Kidney epithelial cell (primary cell): ENCODE data around the gene COMMD10. TPM values are rescaled to one million over a fixed set of nuclear protein-coding genes. Genes with fewer than 3 reads are reported as not detected.

Experiments used
- DNase-seq: peaks from one replicate; pipeline ENCODE4 v3.0.0-alpha.2; 2010; ENCODE audit warnings: low read depth
- H3K27me3 ChIP-seq: 2 replicates; pipeline ENCODE4 v1.6.0; 2011; ENCODE audit warnings: low read length; ENCODE audit not compliant: control insufficient read depth, insufficient read depth
- H3K36me3 ChIP-seq: 2 replicates; pipeline ENCODE4 v1.5.1; 2011; ENCODE audit warnings: low read length; ENCODE audit not compliant: control insufficient read depth, insufficient read depth
- H3K4me3 ChIP-seq: 2 replicates; pipeline ENCODE4 v1.5.1; 2011; ENCODE audit warnings: low read depth, mild to moderate bottlenecking, control low read depth, low read length
- CTCF ChIP-seq: IDR thresholded peaks from 2 replicates; pipeline ENCODE4 v1.5.1; 2011; ENCODE audit warnings: mild to moderate bottlenecking, moderate library complexity, low read length, control low read depth, inconsistent platforms; ENCODE audit not compliant: insufficient read depth, poor library complexity, severe bottlenecking
- total RNA-seq: library from RNA; depleted of rRNA; stranded (reverse); fragments of >200 nt; gene quantifications from 2 replicates; pipeline ENCODE4 v1.2.3, GENCODE V29; 2015

The COMMD10 gene
- total RNA-seq, 1 donor from 2014 or later = 32.0 TPM

DNA sequence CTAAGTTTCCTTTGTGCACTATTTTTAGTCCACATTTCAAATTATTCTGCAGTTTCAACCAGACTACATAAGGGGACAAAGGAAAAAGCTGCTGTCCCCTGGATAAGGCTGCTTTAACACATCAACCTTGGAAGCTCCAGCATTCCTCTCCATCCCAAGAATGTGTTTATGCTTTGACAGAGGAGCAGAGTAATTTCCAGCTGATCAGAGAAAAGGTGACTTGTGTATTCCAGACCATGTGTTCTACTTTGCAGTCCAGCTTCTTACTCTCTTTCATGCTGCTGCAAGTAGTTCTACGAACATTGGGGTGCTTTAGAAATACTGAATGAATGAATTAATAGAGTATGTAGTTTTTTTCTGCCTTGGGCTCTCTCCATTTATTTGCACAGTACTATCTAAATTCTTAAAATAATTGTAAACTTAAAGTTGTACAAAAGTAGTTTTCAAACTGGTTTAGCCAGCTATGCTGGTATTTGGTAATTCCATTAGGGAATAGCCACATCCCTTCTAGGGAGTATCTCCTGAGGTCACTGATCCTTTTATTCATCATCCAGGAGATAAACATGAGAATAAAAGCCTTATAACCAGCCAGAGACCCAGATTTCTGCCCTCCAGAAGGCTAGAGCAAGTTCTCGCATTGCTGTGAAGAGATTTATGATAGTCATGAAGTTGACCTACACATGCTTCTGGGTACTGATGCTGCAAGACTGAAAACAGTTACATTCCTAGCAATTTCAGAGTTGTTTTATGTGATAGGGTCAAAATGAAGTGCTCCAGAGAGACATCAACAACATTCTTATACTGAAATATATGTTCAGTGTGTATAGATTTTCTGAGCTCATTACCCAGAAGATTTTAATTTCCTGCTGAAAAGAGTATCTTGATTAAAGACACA, 215.2 kb downstream of the COMMD10 start:
- TF ChIP-seq CTCF = no peak
- H3K27me3 ChIP-seq = no peaks in the 10 kb centered on the region
- H3K36me3 ChIP-seq = no peaks in the 10 kb centered on the region
- DNase-seq = no peak
- H3K4me3 ChIP-seq = no peak overlapping the region

- no peak for TF ChIP-seq CTCF
- H3K27me3 ChIP-seq = no peaks in the 10 kb centered on the region
- no peaks in the 10 kb centered on the region for H3K36me3 ChIP-seq
- no peak overlapping the region for H3K4me3 ChIP-seq
- no peak for DNase-seq
These were observed 216.3 kb downstream of the COMMD10 start for GRCh38 chr5:116301110-116301509.

DNA sequence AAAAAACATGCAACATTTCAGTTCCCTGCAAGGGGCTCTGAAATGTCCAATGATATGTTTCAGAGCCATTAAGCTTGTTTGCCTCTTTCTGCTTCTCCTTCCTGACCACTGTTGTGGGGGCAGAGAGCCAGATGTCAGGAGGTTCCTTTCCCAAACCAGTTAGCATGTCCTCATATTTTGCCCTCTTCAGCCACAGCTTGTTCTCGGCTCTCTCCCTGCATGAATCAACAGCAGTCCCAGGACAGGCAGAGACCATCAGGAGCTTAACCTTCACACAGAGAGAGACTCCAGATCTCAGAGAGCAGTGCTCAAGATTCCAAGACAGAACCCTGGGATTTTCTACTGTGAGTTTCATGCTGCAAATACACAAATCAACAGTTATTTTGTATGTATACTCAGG, 218.5 kb downstream of the COMMD10 start:
- Histone ChIP-seq H3K36me3 (no peaks in the 10 kb centered on the region), H3K27me3 (no peaks in the 10 kb centered on the region), H3K4me3 (no peak overlapping the region)
- no peak for TF ChIP-seq CTCF
- no peak for DNase-seq

GRCh38 chr5:116303810-116304209, 219.0 kb downstream of the COMMD10 start:
- no peak for TF ChIP-seq CTCF
- no peak overlapping the region for H3K4me3 ChIP-seq
- no peak for DNase-seq
- no peaks in the 10 kb centered on the region for H3K27me3 ChIP-seq
- no peaks in the 10 kb centered on the region for H3K36me3 ChIP-seq

- no peaks in the 10 kb centered on the region for H3K36me3 ChIP-seq
These were observed 221.1 kb downstream of the COMMD10 start for GRCh38 chr5:116305899-116306298.

More at GRCh38 chr5:116305899-116306298, 221.1 kb downstream of the COMMD10 start:
- no peak for TF ChIP-seq CTCF
- Histone ChIP-seq H3K27me3 (no peaks in the 10 kb centered on the region), H3K4me3 (no peak overlapping the region)
- DNase-seq = no peak
